Kidney tubule cell (primary cell): ENCODE results near the gene SRXN1.
"Not testable (repeated sequence)": the region's sequence is repeated elsewhere in the genome, so short reads cannot be mapped to it uniquely, and the experiment has no call there.

ENCODE experiments used
- DNase-seq: peaks from one replicate; pipeline ENCODE4 v3.0.0-alpha.2; 2018; ENCODE audit warnings: low spot score

SRXN1 gene

DNA sequence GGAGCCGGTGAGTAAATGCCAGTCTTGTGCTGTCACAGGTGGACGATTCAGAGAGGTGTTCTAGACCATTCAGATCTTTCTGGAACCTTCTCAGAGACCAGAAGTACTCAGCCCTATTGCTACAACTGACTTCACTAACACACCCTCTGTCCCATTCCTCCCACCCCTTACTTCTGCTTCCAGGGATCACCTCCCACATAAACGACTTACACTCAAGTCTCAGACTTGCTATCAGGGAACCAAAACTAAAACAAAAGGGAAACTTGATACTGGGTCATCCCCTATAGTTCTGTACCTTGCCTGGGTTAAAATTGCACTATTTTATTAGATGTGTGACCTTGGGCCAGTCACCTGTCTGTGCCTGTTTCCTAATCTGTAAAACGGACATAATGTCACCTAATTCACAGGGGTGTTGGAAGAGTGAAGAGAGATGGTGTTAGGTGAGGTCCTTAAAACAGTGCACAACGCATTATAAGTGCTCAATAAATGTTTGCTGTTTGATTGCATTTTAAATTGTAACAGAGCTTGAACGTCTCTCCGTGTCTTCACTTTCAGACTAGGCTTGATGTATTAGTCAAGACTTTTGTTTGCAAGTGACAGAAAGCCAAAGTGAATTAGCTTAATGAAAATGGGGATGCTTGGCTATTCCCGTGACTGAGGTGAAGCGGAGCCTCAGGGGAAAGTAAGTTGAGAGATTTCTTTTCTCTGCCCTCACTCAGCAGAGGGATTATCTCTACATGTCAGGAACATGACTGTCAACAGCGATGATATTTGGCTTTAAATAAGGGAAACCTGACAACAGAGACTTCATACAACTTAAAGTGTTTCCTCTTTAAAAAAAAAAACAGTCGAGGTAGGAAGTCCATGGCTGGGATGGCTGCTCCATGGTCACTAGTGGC lies 3.0 kb upstream of the SRXN1 start:
- DNase-seq: no peak

GRCh38 chr20:654417-654750 lies 1.4 kb upstream of the SRXN1 start:
- DNase-seq: no peak

DNA sequence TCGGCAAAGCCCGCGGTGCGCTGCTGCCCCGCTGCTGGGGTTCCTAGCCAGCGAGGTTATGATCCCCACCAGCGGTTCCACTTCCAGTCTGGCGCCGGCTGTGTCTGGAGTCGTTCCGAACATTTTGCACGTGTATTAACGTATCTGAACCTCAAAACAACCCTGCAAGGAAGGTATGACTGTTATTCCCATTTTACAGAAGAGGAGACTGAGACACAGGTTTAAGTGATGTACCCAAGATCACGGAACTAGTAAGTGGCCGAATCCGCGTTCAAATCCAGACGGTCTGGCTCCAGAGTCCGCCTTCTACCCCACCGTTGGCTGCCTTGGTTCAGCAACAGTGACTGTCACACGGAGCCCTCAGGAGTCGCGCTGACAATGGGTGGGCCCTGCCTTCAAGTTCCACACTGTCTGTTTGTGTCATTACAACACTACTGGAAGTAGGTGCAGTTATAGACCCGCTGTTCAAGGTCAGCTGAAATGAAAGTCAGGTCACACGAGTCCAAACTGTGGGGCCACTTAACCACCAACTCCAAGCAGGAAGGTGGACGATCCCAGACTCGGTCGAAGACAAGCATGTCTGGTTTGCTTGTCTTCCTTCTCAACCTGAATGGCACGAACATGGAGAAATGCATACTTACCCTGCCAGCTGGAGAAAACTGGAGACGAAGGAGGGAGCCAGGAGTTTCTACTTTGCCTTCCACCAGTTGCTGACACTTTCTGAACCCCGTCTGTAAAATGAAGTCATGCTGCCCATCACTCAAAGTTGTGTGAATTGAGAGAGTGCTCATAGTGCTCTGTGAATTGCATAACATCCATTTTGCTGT lies 803 bp upstream of the SRXN1 start:
- no peak for DNase-seq

DNA sequence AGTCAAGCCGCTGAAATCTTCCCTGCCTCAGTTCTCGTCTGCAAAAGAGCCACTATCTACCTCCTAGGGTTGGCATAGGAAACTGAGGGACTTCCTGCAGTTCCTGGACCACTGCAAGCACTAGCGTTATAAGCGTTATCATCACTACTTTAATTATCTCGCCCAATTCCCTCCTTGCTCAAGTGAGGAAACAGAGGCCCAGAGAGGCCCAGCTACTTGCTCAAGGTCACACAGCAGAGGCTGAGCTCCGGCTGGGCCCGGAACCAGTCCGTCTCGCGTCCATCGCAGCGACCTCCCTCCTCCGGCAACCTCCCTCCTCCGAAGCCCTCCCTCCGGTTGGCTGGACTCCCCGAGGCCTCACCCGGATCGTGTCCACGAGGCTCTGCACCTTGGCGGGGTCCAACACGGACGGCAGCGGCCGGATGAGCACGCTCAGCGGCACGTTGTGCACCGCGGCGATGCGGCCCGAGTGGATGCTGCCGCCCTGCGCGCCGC lies 338 bp downstream of the SRXN1 start:
- no peak for DNase-seq

- peak; percentile 17 for DNase-seq
Observed at GRCh38 chr20:651713-652614, 1.0 kb downstream of the SRXN1 start.

DNA sequence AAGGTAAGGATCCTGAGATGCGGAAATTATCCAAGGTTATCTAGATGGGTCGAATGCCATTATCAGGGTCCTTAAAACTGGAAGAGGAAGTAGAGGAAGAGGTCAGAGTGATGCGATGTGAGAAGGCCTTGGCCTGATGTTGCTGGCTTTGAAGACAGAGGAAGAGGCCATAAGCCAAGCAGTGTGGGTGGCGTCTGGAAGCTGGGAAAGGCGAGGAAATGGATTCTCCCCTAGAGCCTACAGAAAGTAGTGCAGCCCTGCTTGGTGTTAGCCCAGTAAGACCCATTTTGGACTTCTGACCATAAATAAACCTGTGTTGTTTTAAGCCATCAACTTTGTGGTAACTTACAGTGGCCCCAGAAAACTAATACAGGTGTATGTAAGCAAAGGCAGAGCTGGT lies 2.0 kb downstream of the SRXN1 start:
- peak; percentile 12 for DNase-seq

GRCh38 chr20:650281-650680 lies 2.7 kb downstream of the SRXN1 start:
- DNase-seq: no peak

DNA sequence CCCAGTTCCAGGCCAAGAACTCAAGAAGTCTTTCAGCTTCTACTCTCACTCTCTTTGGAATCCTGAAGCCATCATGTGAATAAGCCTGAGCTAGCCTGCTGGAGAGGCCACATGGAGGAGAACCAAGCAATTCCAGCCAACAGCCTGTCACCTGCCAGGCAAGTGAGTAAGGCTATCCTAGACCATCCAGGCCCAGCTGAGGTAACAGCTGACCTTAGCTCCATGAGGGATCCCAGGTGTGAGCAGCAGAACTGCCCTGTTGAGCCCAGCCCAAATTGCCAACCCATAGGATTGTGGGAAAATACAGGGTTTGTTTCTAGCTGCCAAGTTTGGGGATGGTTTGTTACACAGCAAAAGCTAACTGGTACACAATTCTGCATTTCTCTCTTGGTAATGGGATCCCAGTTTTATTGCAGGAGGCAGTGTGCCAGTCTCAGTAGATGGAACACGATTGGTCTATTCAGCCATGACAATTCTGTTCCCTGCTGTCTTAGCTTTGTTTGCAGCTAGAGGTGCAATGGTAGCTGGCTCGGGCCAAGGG lies 5.5 kb downstream of the SRXN1 start:
- DNase-seq: no peak

- no peak for DNase-seq
Observed at GRCh38 chr20:646868-647233, 6.1 kb downstream of the SRXN1 start.

DNA sequence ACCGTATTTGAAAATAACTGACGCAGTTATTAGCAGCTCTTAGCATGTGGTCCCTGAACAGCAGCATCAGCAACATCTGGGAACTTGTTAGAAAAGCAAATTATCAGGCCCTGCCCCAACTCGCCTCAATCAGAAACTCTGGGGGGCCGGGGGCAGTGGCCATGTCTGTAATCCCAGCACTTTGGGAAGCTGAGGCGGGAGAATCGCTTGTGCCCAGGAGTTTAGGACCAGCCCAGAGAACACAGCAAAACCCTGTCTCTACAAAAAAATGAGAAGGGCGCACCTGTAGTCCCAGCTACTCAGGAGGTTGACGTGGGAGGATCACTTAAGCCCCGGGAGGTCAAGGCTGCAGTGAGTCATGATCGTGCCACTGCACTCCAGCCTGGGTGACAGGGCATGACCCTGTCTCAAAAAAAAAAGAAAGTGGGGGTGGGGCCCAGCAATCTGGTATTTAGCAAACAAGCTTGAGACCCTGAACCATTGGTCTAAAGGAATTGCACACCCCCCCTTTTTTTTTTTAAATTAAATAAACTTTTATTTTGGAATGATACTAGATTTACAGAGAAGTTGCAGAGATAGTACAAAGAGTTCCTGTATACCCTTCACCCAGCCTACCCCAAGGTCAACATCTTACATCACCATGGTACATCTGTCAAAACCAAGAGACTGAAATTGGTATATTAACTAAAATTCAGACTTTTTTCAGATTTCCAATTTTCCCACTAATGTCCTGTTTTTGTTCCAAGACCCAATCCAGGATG lies 6.7 kb downstream of the SRXN1 start:
- DNase-seq: peak; percentile 46

DNA sequence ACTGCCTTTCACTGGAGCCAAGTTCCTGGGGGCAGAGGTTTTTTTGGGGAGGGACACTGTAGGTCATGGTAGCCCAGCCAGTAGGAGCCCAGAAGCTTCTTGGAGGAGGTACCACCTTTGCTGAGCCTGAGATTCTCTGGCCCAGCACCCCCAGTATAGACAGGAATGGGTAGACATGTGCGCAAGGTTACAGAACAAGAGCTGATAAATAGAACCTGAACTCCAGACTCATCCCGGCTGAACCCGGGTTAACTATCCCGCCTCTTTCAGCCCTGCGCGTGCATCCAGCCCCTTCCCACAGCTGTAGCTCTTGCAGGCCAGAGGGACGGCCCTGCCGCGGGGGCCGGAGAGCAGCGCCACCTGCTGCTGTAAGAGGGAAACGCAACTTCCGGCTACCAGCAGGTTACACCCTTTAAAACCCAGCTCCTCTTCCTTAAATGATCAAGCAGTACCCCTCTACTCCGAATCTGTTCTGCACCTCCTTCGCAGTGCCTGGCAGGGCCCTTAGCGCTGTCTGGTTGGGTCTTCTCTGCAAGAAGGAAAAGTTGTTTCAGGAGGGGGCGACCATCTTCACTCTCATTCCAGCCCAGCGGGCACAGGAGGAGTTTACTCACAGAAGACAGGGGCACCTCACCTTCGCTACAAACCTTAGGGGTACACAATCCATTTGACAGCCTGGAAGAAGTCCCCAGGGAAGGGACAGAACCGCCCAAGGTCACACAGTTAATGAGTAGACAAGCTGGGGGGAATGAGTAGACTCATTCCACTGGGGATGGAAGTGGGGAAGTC lies 7.5 kb downstream of the SRXN1 start:
- DNase-seq: peak; percentile 70

DNA sequence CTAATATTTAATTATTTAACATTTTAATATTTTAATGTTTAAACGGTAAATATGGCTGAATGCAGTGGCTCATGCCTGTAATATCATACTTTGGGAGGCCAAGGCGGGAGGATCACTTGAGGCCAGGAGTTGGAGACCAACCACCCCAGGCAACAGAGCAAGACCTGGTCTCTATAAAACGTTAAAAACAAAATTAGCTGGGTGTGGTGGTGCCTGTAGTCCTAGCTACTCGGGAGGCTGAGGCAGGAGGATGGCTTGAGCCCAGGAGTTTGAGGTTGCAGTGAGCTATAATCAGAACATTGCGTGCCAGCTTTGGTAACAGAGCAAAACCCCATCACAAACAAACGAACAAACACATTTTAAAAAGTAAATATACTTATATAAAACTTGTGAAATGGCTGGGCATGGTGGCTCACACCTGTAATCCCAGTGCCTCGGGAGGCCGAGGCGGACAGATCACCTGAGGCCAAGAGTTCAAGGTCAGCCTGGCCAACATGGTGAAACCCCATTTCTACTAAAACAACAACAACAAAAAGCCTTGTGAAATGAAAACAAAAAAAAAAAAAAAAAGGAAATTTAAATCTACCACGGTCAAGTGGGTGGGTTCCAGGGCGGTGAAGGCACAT lies 8.2 kb downstream of the SRXN1 start:
- no peak for DNase-seq

- no peak for DNase-seq
Observed at GRCh38 chr20:642398-643174, 10.4 kb downstream of the SRXN1 start.

GRCh38 chr20:642013-642397 lies 11.0 kb downstream of the SRXN1 start:
- DNase-seq: not testable (repeated sequence)

DNA sequence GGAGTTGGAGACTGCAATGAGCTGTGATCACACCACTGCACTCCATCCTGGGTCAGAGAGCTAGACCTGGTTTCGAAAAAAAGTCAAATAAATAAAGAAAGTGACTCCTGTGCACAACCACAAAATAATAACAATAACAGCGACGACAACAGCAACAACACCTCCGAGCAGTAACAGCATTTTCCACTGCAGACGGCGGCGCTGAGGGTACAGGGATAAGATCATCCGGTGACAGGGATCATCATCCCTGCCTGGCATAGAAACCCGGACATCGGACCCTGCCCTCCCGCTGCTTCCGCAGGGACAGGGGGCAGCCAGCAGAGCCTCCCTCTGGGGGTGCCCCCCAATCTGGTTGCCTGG lies 11.5 kb downstream of the SRXN1 start:
- DNase-seq: no peak

GRCh38 chr20:640674-641515 lies 12.1 kb downstream of the SRXN1 start:
- no peak for DNase-seq

DNA sequence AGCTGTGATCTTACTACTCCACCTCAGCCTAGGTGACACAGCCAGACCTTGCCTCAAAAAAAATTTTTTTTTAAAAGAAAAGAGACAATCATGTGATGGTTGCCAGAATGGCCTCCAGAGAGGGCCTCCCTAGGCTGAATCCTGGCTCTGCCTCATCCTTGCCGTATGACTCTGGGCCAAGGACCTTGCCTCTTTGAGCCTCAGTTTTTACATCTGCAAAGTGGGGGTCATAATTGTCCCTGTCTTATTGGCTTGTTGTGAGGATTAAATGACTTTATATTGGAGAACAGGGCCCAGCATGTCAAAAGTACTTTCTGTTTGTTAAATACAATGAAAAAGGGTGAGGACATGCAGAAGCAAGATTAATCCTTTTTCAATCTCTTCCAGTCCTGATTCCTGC lies 14.4 kb downstream of the SRXN1 start:
- DNase-seq: no peak

DNA sequence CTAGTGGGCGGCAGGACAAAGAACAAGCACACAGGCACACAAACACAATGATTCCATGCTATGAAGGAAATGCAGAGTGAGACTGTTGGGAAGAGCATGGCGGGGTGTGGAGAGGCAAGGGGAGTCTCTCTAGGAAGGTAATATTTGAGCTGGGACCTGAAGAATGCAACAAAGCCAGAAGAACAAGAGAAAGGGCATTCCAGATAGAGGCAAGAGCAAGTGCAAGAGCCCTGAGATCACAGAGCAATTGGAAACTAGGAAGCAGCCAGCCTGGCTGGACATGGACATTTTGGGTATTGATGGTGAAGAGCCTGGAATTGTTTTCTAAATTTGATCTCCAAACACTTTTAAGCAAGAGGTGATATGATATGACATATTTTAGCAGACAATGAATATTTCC lies 15.4 kb downstream of the SRXN1 start:
- DNase-seq: no peak
